Adipocyte (in vitro differentiated cells): ENCODE data around the gene MANF.

Experiments
- DNase-seq: peaks from one replicate; pipeline ENCODE4 v3.0.0-alpha.2; 2015; ENCODE audit warnings: low read depth
- H3K27me3 ChIP-seq: replicated peaks from 2 replicates; pipeline ENCODE4 v1.7.0; 2013; ENCODE audit warnings: mild to moderate bottlenecking, low read length, moderate library complexity; ENCODE audit not compliant: control insufficient read depth, insufficient read depth
- H3K36me3 ChIP-seq: 2 replicates; pipeline ENCODE4 v1.7.0; 2013; ENCODE audit warnings: low read length, mild to moderate bottlenecking, moderate library complexity; ENCODE audit not compliant: control insufficient read depth, insufficient read depth, severe bottlenecking
- H3K4me1 ChIP-seq: 2 replicates; pipeline ENCODE4 v1.7.0; 2013; ENCODE audit warnings: mild to moderate bottlenecking, low read length, moderate library complexity; ENCODE audit not compliant: control insufficient read depth, insufficient read depth
- H3K4me3 ChIP-seq: 2 replicates; pipeline ENCODE4 v1.7.0; 2013; ENCODE audit warnings: mild to moderate bottlenecking, low read length, moderate library complexity
- H3K9ac ChIP-seq: 2 replicates; pipeline ENCODE4 v1.7.0; 2013; ENCODE audit warnings: mild to moderate bottlenecking, low read length, moderate library complexity
- H3K9me3 ChIP-seq: 2 replicates; pipeline ENCODE4 v1.7.0; 2013; ENCODE audit warnings: mild to moderate bottlenecking, low read length, moderate library complexity; ENCODE audit not compliant: control insufficient read depth

MANF gene

DNA sequence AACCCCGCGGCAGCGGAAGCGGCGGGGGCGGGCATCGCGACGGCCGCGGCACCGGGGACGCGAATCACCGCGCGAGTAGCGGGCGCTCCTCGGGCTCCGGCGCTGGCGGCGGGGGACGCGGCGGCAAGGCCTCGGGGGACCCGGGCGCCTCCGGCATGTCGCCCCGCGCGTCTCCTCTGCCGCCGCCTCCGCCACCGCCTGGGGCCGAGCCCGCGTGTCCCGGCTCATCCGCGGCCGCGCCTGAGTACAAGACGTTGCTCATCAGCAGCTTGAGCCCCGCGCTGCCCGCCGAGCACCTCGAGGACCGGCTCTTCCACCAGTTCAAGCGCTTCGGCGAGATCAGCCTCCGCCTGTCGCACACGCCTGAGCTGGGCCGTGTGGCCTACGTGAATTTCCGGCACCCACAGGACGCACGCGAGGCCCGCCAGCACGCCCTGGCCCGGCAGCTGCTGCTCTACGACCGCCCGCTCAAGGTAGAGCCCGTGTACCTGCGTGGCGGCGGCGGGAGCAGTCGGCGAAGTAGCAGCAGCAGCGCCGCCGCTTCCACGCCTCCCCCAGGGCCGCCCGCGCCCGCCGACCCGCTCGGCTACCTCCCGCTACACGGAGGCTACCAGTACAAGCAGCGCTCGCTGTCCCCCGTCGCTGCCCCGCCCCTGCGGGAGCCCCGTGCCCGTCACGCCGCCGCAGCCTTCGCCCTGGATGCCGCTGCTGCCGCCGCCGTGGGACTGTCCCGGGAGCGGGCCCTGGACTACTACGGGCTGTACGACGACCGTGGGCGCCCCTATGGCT, 6.7 kb downstream of the MANF start:
- Histone ChIP-seq H3K9ac (peak overlapping the region; percentile 85), H3K27me3 (no peaks in the 10 kb centered on the region), H3K9me3 (no peaks in the 10 kb centered on the region), H3K4me3 (peak overlapping the region; percentile 80), H3K36me3 (peaks cover 67% of the 10 kb centered on the region), H3K4me1 (peaks cover 56% of the 10 kb centered on the region)
- DNase-seq, result peak; percentile 57

DNA sequence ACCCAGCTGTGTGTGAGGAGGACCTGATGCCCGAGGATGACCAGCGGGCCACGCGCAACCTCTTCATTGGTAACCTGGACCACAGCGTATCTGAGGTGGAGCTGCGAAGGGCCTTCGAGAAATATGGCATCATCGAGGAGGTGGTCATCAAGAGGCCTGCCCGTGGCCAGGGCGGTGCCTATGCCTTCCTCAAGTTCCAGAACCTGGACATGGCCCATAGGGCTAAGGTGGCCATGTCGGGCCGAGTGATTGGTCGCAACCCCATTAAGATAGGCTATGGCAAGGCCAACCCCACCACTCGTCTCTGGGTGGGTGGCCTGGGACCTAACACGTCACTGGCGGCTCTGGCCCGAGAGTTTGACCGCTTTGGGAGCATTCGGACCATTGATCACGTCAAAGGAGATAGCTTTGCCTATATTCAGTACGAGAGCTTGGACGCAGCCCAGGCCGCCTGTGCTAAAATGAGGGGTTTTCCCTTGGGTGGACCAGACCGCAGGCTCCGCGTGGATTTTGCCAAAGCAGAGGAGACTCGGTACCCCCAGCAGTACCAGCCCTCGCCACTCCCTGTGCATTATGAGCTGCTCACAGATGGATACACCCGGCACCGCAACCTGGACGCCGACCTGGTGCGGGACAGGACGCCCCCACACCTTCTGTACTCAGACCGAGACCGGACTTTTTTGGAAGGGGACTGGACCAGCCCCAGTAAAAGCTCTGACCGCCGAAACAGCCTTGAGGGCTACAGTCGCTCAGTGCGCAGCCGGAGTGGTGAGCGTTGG, 7.5 kb downstream of the MANF start:
- Histone ChIP-seq H3K36me3 (peaks cover 69% of the 10 kb centered on the region), H3K4me3 (peak overlapping the region; percentile 80), H3K4me1 (peaks cover 56% of the 10 kb centered on the region), H3K27me3 (no peaks in the 10 kb centered on the region), H3K9me3 (no peaks in the 10 kb centered on the region), H3K9ac (peak overlapping the region; percentile 85)
- no peak for DNase-seq

DNA sequence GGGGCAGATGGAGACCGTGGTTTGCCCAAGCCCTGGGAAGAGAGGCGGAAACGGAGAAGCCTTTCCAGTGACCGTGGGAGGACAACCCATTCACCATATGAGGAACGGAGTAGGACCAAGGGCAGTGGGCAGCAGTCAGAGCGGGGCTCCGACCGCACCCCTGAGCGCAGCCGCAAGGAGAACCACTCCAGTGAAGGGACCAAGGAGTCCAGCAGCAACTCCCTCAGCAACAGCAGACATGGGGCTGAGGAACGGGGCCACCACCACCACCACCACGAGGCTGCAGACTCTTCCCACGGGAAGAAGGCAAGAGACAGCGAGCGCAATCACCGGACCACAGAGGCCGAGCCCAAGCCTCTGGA, 8.0 kb downstream of the MANF start:
- Histone ChIP-seq H3K4me1 (peaks cover 52% of the 10 kb centered on the region), H3K27me3 (no peaks in the 10 kb centered on the region), H3K36me3 (peaks cover 63% of the 10 kb centered on the region), H3K9ac (peak overlapping the region; percentile 4), H3K9me3 (no peaks in the 10 kb centered on the region), H3K4me3 (peak overlapping the region; percentile 80)
- no peak for DNase-seq

DNA sequence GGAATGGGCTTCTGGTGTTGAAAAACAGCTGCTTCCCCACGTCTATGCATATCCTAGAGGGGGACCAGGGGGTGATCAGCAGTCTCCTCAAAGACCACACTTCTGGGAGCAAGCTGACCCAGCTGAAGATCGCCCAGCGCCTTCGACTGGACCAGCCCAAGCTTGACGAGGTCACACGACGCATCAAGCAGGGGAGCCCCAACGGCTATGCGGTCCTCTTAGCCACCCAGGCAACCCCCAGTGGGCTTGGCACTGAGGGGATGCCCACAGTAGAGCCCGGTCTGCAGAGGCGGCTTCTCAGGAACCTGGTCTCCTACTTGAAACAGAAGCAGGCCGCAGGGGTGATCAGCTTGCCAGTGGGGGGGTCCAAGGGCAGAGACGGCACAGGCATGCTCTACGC, 8.5 kb downstream of the MANF start:
- Histone ChIP-seq H3K4me1 (peaks cover 55% of the 10 kb centered on the region), H3K4me3 (no peak overlapping the region), H3K9me3 (no peaks in the 10 kb centered on the region), H3K27me3 (no peaks in the 10 kb centered on the region), H3K9ac (peak overlapping the region; percentile 4), H3K36me3 (peaks cover 58% of the 10 kb centered on the region)
- DNase-seq, result no peak

DNA sequence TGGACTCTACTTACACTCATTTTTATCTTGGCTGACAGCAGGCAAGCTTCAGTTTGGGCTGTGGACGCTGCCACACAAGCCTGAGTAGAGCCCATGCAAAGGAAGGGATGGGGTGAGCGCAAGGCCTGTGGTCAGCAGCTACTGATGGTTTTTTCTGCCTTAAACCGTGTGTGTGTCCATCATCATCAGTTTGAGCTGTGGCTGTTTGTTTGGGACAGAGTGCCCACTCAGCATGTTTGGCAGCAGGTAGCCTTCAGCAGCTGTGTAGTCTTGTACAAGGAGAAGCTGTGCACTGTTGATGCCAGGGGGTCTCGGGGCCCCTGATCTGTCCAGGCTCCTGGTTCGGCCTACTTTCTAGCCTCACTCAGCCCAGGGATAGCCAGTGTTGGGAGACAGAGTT, 9.4 kb downstream of the MANF start:
- no peaks in the 10 kb centered on the region for H3K27me3 ChIP-seq
- no peak overlapping the region for H3K4me3 ChIP-seq
- peaks cover 58% of the 10 kb centered on the region for H3K4me1 ChIP-seq
- H3K9ac ChIP-seq, result peak overlapping the region; percentile 9
- H3K36me3 ChIP-seq, result peaks cover 55% of the 10 kb centered on the region
- H3K9me3 ChIP-seq, result no peaks in the 10 kb centered on the region
- no peak for DNase-seq

DNA sequence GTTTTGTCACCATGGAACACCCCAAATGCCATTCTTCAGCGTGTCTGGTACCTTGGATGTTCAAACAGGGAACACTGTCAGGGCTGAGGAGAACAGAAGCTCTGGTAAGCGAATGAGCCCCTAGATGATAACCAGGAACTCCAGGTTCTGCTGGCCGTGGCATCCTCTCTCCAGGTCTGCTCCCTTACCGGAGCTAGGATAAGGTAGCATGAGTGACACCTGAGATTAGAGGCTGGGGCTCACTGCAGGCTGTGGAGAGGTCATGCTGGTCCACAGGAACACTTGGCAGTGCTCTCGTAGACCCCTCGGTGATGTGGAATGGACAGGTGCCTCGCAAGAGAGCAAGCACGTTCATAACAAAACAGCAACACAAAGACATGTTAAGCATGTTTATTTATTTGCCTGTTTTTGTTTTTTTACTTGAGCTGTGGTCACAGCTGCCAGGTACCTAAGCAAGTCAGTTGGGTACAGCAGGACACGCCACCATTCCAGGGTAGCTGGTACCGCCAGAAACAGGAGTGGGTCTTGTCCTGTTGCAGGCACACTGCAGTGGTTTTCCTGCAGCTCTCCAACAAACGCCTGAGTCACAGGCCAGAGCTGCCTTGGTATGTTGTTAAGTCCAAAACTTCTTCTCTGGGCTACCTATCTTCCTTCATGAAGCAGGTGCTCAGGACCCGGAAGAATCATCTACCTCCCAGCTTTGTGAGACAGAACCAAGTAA, 10.6 kb downstream of the MANF start:
- no peak for DNase-seq
- Histone ChIP-seq H3K9me3 (no peaks in the 10 kb centered on the region), H3K27me3 (no peaks in the 10 kb centered on the region), H3K9ac (peak overlapping the region; percentile 9), H3K4me1 (peaks cover 53% of the 10 kb centered on the region), H3K36me3 (peaks cover 56% of the 10 kb centered on the region), H3K4me3 (no peak overlapping the region)

DNA sequence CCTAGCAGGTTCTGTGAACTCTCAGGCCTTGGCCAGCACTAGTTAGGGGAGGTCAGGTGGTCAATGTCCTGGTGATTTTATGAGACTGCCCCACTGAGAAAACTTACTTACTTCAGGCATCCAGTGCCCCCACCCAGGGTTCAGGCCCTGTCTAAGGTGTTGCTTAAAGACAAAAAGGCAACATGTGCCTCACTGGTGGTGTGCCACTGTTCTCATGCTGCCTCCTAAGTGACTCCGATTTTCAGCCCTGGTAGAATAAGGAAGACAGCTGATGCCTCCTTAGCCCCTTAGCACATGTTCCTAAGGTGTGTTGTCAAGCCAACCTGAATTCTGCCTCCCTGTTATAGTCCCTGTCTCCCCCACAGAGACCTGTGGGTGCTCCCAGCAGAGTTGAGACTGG, 11.3 kb downstream of the MANF start:
- DNase-seq, result no peak
- Histone ChIP-seq H3K4me3 (no peak overlapping the region), H3K4me1 (peaks cover 51% of the 10 kb centered on the region), H3K9me3 (no peaks in the 10 kb centered on the region), H3K9ac (peak overlapping the region; percentile 17), H3K36me3 (peaks cover 59% of the 10 kb centered on the region), H3K27me3 (no peaks in the 10 kb centered on the region)

DNA sequence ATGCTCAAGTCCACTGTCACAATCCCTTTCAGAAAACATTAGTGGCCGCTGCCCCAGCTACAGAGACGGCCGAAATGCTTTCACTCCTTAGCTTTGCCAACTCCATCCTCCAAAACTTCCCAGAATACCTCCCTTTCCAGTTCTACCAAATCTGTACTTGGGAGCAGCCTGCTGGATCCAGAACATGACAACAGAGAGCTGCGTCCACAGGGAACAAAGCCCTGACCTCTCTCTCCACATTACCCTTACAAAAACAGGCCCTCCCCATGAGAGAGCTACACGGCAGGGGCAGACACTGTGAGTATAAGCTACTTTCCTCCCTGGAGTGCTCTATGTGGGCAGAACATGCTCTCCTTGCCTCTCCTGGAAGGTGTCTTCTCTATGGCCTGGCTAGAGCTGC, 12.3 kb downstream of the MANF start:
- Histone ChIP-seq H3K36me3 (peaks cover 61% of the 10 kb centered on the region), H3K9ac (peak overlapping the region; percentile 22)

DNA sequence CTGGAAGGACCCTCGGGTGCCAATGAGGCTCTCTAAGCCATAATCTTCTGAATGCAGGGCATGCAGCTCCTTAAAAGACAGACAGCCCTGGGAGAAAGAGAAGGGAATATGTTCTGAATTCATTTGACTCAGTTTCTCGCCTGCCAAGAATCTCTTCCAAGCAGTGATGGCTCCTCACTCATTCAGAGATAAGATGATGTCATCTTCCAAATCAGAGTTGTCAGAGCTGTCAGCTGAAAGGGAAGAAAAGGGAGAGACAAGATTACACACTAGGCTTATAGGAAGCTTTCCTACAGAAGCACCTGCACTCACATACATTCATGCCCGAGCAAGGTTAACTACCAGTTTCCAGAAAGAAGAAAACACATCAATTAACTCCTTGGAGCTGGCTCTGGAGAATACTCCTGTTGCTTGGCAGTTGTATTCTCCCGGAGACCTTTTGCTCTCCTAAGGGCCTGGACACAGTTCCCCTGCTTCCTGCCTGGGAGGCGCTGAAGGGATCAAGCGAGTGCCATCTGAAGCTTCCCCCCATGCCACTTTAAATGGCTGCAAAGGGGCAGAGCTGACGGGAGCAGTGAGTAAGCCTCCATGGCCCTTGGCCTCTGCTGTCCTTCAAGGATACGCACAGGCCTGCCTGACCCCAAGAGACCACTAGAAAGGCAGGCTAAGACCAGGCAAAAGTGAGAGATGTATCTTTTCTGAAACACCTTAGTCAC, 13.7 kb downstream of the MANF start:
- no peak for DNase-seq
- no peaks in the 10 kb centered on the region for H3K9me3 ChIP-seq
- peaks cover 59% of the 10 kb centered on the region for H3K36me3 ChIP-seq
- no peak overlapping the region for H3K4me3 ChIP-seq
- H3K4me1 ChIP-seq, result peaks cover 34% of the 10 kb centered on the region
- H3K27me3 ChIP-seq, result no peaks in the 10 kb centered on the region
- H3K9ac ChIP-seq, result peak overlapping the region; percentile 16

More for the DNA sequence above, 12.3 kb downstream of the MANF start:
- no peak for DNase-seq
- H3K4me1 ChIP-seq, result peaks cover 47% of the 10 kb centered on the region
- H3K4me3 ChIP-seq, result no peak overlapping the region
- H3K27me3 ChIP-seq, result no peaks in the 10 kb centered on the region
- no peaks in the 10 kb centered on the region for H3K9me3 ChIP-seq

DNA sequence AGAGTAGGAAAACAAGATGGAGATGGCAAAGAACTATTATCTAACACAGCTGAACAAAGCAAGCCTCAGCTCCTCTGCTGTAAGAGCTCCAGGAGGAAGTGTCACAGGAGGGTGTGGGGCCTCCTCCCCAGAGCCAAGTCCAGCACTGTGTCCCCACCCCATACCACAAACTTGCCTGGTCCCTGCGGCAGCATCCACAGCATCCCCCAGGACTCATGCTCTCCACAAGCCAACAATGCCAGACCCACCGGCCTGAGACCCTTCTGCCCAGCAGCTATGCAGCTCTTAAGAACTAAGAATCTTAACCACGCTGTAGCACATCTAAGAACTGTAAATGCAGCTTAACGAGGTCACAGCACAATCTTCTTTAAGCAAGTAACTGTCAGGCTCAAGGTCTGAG, 15.1 kb downstream of the MANF start:
- H3K9me3 ChIP-seq, result no peaks in the 10 kb centered on the region
- peaks cover 59% of the 10 kb centered on the region for H3K36me3 ChIP-seq
- H3K4me3 ChIP-seq, result no peak overlapping the region
- H3K4me1 ChIP-seq, result peaks cover 26% of the 10 kb centered on the region
- no peak for DNase-seq
- H3K27me3 ChIP-seq, result no peaks in the 10 kb centered on the region
- no peak overlapping the region for H3K9ac ChIP-seq

DNA sequence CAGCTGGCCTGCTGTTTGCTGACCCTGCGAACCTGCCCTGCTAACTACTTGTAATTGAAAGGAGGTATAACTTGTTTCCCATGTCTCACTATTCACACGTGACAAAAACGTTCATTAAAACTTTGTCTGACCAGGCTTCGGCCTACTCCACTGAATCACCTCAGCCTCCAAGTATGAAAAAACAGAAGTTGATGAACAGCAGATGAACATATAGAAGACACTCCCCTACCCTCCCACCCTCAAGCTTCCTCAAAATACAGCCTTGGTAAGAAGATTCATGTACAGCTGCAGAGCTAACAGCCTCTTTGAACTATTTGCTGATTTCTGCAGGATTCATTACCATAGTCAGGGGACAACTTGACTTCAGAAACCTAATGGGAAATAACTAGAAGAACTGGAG, 16.6 kb downstream of the MANF start:
- Histone ChIP-seq H3K36me3 (peaks cover 49% of the 10 kb centered on the region), H3K27me3 (no peaks in the 10 kb centered on the region), H3K4me3 (no peak overlapping the region), H3K4me1 (peaks cover 18% of the 10 kb centered on the region), H3K9ac (no peak overlapping the region), H3K9me3 (no peaks in the 10 kb centered on the region)
- DNase-seq, result no peak
